Heart left ventricle (tissue), 13 donors: ENCODE data around the gene PIAS4.

ENCODE experiments used
- CTCF ChIP-seq, 12 donors: fragments of 200-600 bp; sonication (generic) in 4 of 12; IDR thresholded peaks; one replicate each; pipeline versions ENCODE4 v1.5.0 to v1.8.0; 2018 to 2022; ENCODE audit warnings: antibody characterized with exemption in 12 of 12, mild to moderate bottlenecking in 5 of 12
- POLR2A ChIP-seq, 2 donors: fragments of 450-650 bp; IDR thresholded peaks; one replicate each; pipeline ENCODE4 v1.6.1; 2017; ENCODE audit warnings: antibody characterized with exemption in 2 of 2, mild to moderate bottlenecking in 2 of 2, moderate library complexity in 2 of 2
- donor health status: ischemic (EF 13 %, LVEDD 7.1; RV severe dilation, severe dysfunction).
- donor health status: DM: no; HTN: yes; CAD: no.
- donor health status: DM: no; HTN: no; CAD: no.
- donor health status: ischemic (EF 25% LVEDD 6.9; RV normal size, moderate dysfunction).
- donor health status: ischemic (EF 25% LVEDD 5.7; RV mildly dilated, moderate dysfunction).
- donor health status: ischemic (EF 35%, LVEDD 5.7; RV mildly dilated, moderate dysfunction).
- donor health status: nonischemic (EF 11% LVEDD 7.7; RV severe dilation, severe dysfunction).
- donor health status: DM: yes; HTN: yes; CAD: no.
- donor health status: PGD.
- donor health status: ischemic (EF 29% LVEDD 5.4; RV normal size, mild dysfunction).
- donor health status: nonischemic (EF 23%, LVEDD 6.1; RV moderate dilation, normal function).

- no peak for TF ChIP-seq CTCF (IDR thresholded peaks at IDR 0.05)
- TF ChIP-seq POLR2A (IDR thresholded peaks at IDR 0.05) = no peak
Measured at GRCh38 chr19:4010808-4011110, 3.2 kb downstream of the PIAS4 start.
